HCT116 (cell line): ENCODE results near the gene TRIM41. TPM values are rescaled to one million over a fixed set of nuclear protein-coding genes. Genes with fewer than 3 reads are reported as not detected.
"Not testable (repeated sequence)": the region's sequence is repeated elsewhere in the genome, so short reads cannot be mapped to it uniquely, and the experiment has no call there.

Experiments used
- ATAC-seq: fragments of 200-7000 bp; cut with Tn5 transposase; 2 replicates; pipeline ENCODE4 v1.9.1; 2020; ENCODE audit warnings: mild to moderate bottlenecking, moderate library complexity
- BruUV-seq: library from RNA; stranded (reverse); fragments of 400-500 nt; replicated peaks from 2 replicates; lab custom pipeline; 2021; lab: Mats Ljungman, UMichigan
- CTCF ChIA-PET: fragments of 300-600 bp; sonication (Branson Sonifier 250); formaldehyde crosslinking; loops from one replicate; lab custom pipeline; 2021; ENCODE audit warnings: antibody characterized with exemption; lab: Charles Lee
- POLR2A ChIA-PET: fragments of 300-600, 350-600 bp; sonication (Branson Sonifier 250); formaldehyde crosslinking; loops from one replicate; lab custom pipeline; 2021; ENCODE audit warnings: antibody characterized with exemption; lab: Charles Lee
- RAD21 ChIA-PET, 2 experiments: fragments of 300-600 bp; sonication (Branson Sonifier 250); formaldehyde crosslinking; loops; one replicate each; lab custom pipeline; 2023; ENCODE audit warnings: low total read pairs in 2 of 2; ENCODE audit not compliant: uncharacterized antibody in 2 of 2, unreplicated experiment in 2 of 2, low non-redundant PET in 1 of 2; lab: Charles Lee
- DNase-seq: peaks from one replicate; pipeline ENCODE4 v3.0.0-alpha.2; 2010; ENCODE audit warnings: low read depth, low spot score
- H2AFZ ChIP-seq: fragments of 200-600 bp; shearing (Covaris generic), sonication (generic); 2 replicates; pipeline ENCODE4 v1.6.1; 2017; ENCODE audit warnings: low read depth, mixed run types, mixed read lengths, antibody characterized with exemption, low read length; ENCODE audit not compliant: poor library complexity, severe bottlenecking
- H3K27ac ChIP-seq: 2 replicates; pipeline ENCODE4 v1.5.1; 2012; ENCODE audit warnings: low read depth, low read length
- H3K27me3 ChIP-seq: fragments of 200-600 bp; sonication (generic); 2 replicates; pipeline ENCODE4 v1.6.1; 2016; ENCODE audit warnings: mixed run types, low read length, mixed read lengths; ENCODE audit not compliant: insufficient read depth
- H3K36me3 ChIP-seq, 2 experiments: fragments of 200-500 bp in 1 of 2; fragments of 200-600 bp in 1 of 2; sonication (Bioruptor generic) in 1 of 2; sonication (generic) in 1 of 2; 2 replicates each; pipeline versions ENCODE4 v1.5.1 to v1.6.1; 2014 to 2016; ENCODE audit warnings: low read length in 2 of 2, inconsistent platforms in 1 of 2, mixed read lengths in 1 of 2, mixed run types in 1 of 2; ENCODE audit not compliant: insufficient read depth in 2 of 2, control insufficient read depth in 1 of 2
- H3K4me1 ChIP-seq, 2 experiments: fragments of 200-600 bp in 1 of 2; sonication (generic) in 1 of 2; 2 replicates each; pipeline versions ENCODE4 v1.5.1 to v1.6.1; 2012 to 2017; ENCODE audit warnings: low read length in 2 of 2, inconsistent platforms in 1 of 2, mild to moderate bottlenecking in 1 of 2, mixed read lengths in 1 of 2, mixed run types in 1 of 2, moderate library complexity in 1 of 2; ENCODE audit not compliant: insufficient read depth in 2 of 2, control insufficient read depth in 1 of 2
- H3K4me2 ChIP-seq: fragments of 200-600 bp; sonication (generic); 2 replicates; pipeline ENCODE4 v1.6.1; 2017; ENCODE audit warnings: mixed run types, low read length, mixed read lengths
- H3K4me3 ChIP-seq, 2 experiments: fragments of 200-600 bp in 1 of 2; sonication (generic) in 1 of 2; replicated peaks in 1 of 2; 2 replicates each; pipeline ENCODE4 v1.5.1; 2011 to 2016; ENCODE audit warnings: low read length in 2 of 2, control low read depth in 1 of 2, low read depth in 1 of 2, mild to moderate bottlenecking in 1 of 2, mixed read lengths in 1 of 2, mixed run types in 1 of 2
- H3K79me2 ChIP-seq: fragments of 200-600 bp; sonication (generic); 2 replicates; pipeline ENCODE4 v1.6.1; 2017; ENCODE audit warnings: mild to moderate bottlenecking, mixed run types, low read length, moderate library complexity, mixed read lengths; ENCODE audit not compliant: insufficient read depth
- H3K9ac ChIP-seq: fragments of 200-600 bp; sonication (generic); 2 replicates; pipeline ENCODE4 v1.6.1; 2016; ENCODE audit warnings: low read length, mixed read lengths
- H3K9me2 ChIP-seq: fragments of 200-600 bp; sonication (generic), shearing (Covaris generic); 2 replicates; pipeline ENCODE4 v1.6.1; 2017; ENCODE audit warnings: mixed run types, mild to moderate bottlenecking, moderate library complexity; ENCODE audit not compliant: insufficient read depth
- H3K9me3 ChIP-seq, 2 experiments: fragments of 200-500 bp in 1 of 2; fragments of 200-600 bp in 1 of 2; sonication (Bioruptor generic) in 1 of 2; sonication (generic) in 1 of 2; 2 replicates each; pipeline ENCODE4 v1.6.1; 2014 to 2017; ENCODE audit warnings: low read length in 2 of 2, mixed read lengths in 2 of 2, inconsistent platforms in 1 of 2, low read depth in 1 of 2, mild to moderate bottlenecking in 1 of 2, mixed run types in 1 of 2, moderate library complexity in 1 of 2; ENCODE audit not compliant: control insufficient read depth in 1 of 2, insufficient read depth in 1 of 2
- H4K20me1 ChIP-seq: fragments of 200-600 bp; sonication (generic), shearing (Covaris generic); 2 replicates; pipeline ENCODE4 v1.6.1; 2017; ENCODE audit warnings: mixed run types, mild to moderate bottlenecking, moderate library complexity; ENCODE audit not compliant: insufficient read depth
- REST ChIP-seq: IDR thresholded peaks from 2 replicates; pipeline ENCODE4 v1.6.1; 2012; ENCODE audit warnings: low read depth
- intact Hi-C: fragments of 100-400 bp; cut with micrococcal nuclease; formaldehyde crosslinking; loops from 2 replicates; pipeline ENCODE4 v1.10.0; 2022
- total RNA-seq: library from RNA; stranded (reverse); gene quantifications from one replicate; pipeline ENCODE4 v1.2.1, GENCODE V29; 2021; ENCODE audit not compliant: unreplicated experiment

The TRIM41 gene
- total RNA-seq, 1 experiment from 2014 or later = 51.8 TPM

GRCh38 chr5:181176254-181176952 is 46.7 kb upstream of the TRIM41 start (continued):
- no peak for TF ChIP-seq REST

GRCh38 chr5:181177559-181177958 is 45.5 kb upstream of the TRIM41 start:
- H3K79me2 ChIP-seq, H3K4me3 ChIP-seq, CTCF ChIA-PET, ATAC-seq, DNase-seq, H3K36me3 ChIP-seq, BruUV-seq, H3K9me2 ChIP-seq, intact Hi-C loops, H3K27me3 ChIP-seq, H3K9me3 ChIP-seq, H4K20me1 ChIP-seq, H3K9ac ChIP-seq, H3K27ac ChIP-seq, RAD21 ChIA-PET, H3K4me2 ChIP-seq: not testable (repeated sequence)
- Histone ChIP-seq H3K4me1 (peaks cover 4 to 36% of the 10 kb centered on the region in 2 experiments; a peak in 3 of 4 replicates), H2AFZ (peak overlapping the region; percentile 58)
- POLR2A ChIA-PET = interaction anchor here (0.5 kb wide), 1 partner anchor 72 kb away, joined by 5 read pairs; no protein-coding TSS in a partner anchor
